SJCRH30 (cell line): ENCODE results near the gene SHMT1. TPM values are rescaled to one million over a fixed set of nuclear protein-coding genes. Genes with fewer than 3 reads are reported as not detected.
"Not testable (repeated sequence)": the region's sequence is repeated elsewhere in the genome, so short reads cannot be mapped to it uniquely, and the experiment has no call there.

Experiments used
- DNase-seq, 2 experiments: peaks; one replicate each; pipeline ENCODE4 v3.0.0-alpha.2; 2015 to 2020
- H3K27ac ChIP-seq: fragments of 250-450 bp; sonication (Bioruptor Pico); 2 replicates; pipeline ENCODE4 v1.5.1; 2020; ENCODE audit warnings: mild to moderate bottlenecking, moderate library complexity
- H3K27me3 ChIP-seq: fragments of 250-450 bp; sonication (Bioruptor Pico); 2 replicates; pipeline ENCODE4 v1.5.1; 2020; ENCODE audit warnings: mild to moderate bottlenecking, moderate library complexity
- H3K36me3 ChIP-seq: fragments of 250-450 bp; sonication (Bioruptor Pico); 2 replicates; pipeline ENCODE4 v1.5.1; 2020; ENCODE audit warnings: mild to moderate bottlenecking, moderate library complexity
- H3K4me1 ChIP-seq: fragments of 250-450 bp; sonication (Bioruptor Pico); 2 replicates; pipeline ENCODE4 v1.5.1; 2020; ENCODE audit warnings: mild to moderate bottlenecking, moderate library complexity
- H3K4me3 ChIP-seq: fragments of 250-450 bp; sonication (Bioruptor Pico); 2 replicates; pipeline ENCODE4 v1.5.1; 2020; ENCODE audit warnings: mild to moderate bottlenecking, moderate library complexity
- H3K9me3 ChIP-seq: fragments of 250-450 bp; sonication (Bioruptor Pico); replicated peaks from 2 replicates; pipeline ENCODE4 v1.5.1; 2020; ENCODE audit warnings: mild to moderate bottlenecking, moderate library complexity
- total RNA-seq: library from RNA; depleted of rRNA; stranded (reverse); fragments of >200 nt; shearing (Covaris generic); gene quantifications from 2 replicates; pipeline ENCODE4 v1.2.3, GENCODE V29; 2014; rRNA removed

The SHMT1 gene
- total RNA-seq: 84.6 and 92.6 TPM in 2 replicates

DNA sequence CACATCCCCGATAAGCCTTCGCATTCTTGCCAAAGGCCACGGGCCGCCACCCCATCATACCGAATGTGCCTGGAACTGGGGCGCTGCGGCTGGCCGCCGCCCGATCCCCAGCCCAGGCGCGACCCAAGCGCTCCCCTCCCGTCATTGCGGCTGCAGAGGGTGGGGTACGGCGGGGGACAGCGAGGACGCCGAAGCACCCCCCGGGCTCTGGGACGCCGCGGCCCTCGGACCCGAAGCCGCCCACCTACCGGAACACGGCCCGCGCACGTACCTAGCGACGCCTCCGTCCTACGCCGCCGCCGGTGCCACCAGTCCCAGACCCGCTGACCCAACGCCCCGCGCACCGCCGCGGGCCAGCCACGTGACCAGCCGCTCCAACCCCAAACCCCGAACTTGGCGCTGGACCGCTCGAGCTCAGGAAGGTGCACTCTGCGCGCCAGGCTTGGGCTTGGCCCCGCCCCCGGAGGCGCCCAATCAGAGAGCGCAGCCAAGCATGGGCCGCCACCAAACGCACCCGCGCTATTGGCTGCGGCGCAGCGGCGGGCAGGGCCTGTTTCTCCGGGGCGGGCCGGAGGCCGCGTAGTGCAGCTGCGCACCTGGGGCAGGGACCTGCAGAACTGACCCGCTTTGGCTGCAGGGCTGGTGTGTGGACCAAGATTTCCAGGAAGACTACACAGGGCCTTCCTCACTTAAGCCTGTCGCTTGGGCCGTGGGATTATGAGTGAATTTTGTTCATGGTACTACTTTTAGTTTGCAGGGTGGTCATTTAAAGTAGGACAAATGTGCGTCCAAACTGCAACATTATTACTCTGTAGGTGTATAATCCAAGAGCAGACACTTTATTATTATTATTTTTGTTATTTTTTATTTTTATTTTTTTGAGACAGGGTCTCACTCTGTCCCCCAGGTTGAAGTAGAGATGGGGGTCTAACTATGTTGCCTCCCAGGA is at the start of gene SHMT1:
Gene SHMT1 (minus strand): TSS at position 450 of the 949 bp plus-strand sequence. CDS start 7,569 bp downstream, outside the sequence.
- H3K27me3 ChIP-seq: no peaks in the 10 kb centered on the region
- H3K27ac ChIP-seq: peak within 1 kb of the TSS; percentile 9; the same call in 1 of the 2 replicates
- H3K36me3 ChIP-seq: peaks cover 15% of the 10 kb centered on the region
- H3K9me3 ChIP-seq: no peaks in the 10 kb centered on the region
- H3K4me3 ChIP-seq: peak within 1 kb of the TSS; percentile 82
- H3K4me1 ChIP-seq: peaks cover 4% of the 10 kb centered on the region; the same call in 1 of the 2 replicates
- peak; percentile 98 to 99 for DNase-seq

- not testable (repeated sequence) for H3K27me3 ChIP-seq, H3K36me3 ChIP-seq, DNase-seq, H3K9me3 ChIP-seq, H3K27ac ChIP-seq, H3K4me3 ChIP-seq
- peaks cover 13% of the 10 kb centered on the region for H3K4me1 ChIP-seq
These were observed 48.7 kb upstream of the SHMT1 start for GRCh38 chr17:18412001-18412538.

DNA sequence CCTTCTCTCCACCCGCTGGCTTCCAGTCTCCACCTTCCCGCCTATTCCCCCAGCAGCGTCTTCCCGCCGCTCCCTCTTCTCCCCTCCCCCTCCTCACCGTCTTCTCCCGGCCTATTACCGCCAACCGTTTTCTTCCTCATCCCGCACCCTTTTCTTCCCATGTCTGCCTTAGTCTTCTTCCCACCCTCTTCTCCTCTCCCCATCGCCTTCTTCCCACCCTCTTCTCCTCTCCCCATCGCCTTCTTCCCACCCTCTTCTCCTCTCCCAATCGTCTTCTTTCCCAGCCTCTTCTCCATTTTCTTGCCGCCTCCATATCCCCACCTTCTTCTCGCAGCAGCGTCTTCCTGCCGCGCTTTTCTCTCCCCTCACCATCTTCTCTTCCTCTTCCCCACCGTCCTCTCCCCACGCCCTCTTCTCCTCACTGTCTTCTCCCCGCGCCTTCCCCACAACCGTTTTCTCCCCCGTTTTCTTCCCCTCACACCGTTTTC is 48.1 kb upstream of the SHMT1 start:
- H3K9me3 ChIP-seq, H3K36me3 ChIP-seq, H3K27me3 ChIP-seq: not testable (repeated sequence)
- peak overlapping the region; percentile 98 for H3K4me3 ChIP-seq
- H3K4me1 ChIP-seq: peaks cover 13% of the 10 kb centered on the region
- peak; percentile 56 to 57 for DNase-seq
- peak overlapping the region; percentile 84 for H3K27ac ChIP-seq

DNA sequence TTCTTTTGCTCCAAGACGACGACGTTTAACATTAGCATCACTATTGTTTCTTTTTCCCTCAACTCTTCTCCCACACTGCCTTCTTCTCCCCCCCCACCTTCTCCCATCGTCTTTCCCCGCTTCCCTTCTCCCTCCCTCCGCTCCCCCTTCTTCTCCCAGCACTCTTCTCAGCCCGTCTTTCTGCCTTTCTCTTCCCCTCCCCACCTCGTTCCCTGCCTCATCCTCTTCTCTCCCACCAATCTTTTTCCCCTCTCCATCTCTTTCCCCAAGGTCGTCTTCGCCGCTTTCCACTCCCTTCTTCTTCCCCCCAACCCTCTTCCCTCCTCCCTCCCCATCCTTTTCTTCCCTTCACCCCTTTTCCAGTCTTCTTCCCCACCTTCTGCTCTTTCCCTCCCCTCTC is 47.4 kb upstream of the SHMT1 start:
- not testable (repeated sequence) for H3K36me3 ChIP-seq, H3K27ac ChIP-seq, H3K9me3 ChIP-seq, H3K27me3 ChIP-seq
- DNase-seq: peak in 1 of 2 experiments; percentile 58
- peak overlapping the region; percentile 98 for H3K4me3 ChIP-seq
- H3K4me1 ChIP-seq: peaks cover 13% of the 10 kb centered on the region

DNA sequence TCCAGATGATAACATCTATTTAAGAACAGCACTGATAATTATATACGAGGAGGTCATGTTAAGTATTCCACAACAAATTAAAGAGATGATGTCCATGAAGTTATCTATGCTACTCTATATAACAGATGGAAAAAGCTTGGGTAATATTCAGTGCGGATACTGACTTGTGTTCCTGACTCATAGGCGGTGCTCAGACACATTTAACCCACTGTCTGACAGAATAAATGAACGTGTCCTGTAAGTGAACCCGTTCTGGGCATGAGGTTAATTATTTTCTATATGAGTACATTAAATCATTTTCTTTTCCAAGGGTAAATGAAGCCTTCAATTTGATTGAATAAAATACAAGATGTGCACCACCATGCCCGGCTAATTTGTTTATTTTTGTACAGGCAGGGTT is 46.0 kb upstream of the SHMT1 start:
- H3K9me3 ChIP-seq, H3K4me3 ChIP-seq, H3K36me3 ChIP-seq, H3K27me3 ChIP-seq: not testable (repeated sequence)
- H3K4me1 ChIP-seq: peaks cover 13% of the 10 kb centered on the region
- DNase-seq: peak in 1 of 2 experiments; percentile 69
- H3K27ac ChIP-seq: peak overlapping the region; percentile 1; the same call in 1 of the 2 replicates

DNA sequence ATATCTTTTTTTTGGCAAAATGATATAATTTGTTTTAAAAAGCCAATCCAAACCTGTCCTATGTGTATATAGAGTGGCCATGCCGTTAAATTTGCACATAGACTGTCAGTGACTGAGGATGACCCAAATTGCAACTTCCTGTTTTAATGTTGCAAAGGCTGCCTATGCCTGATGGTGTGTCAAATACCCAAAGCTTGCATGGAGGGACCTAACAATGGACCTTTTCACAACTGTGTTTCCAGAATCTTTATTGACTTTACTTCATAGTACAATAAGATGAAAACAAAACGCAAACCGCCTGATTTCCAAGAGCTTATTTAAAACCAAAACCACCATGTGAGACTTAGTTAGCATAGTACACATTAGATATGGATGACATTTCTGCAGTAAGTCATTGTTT is 45.6 kb upstream of the SHMT1 start:
- Histone ChIP-seq H3K4me1 (peaks cover 13% of the 10 kb centered on the region), H3K27ac (peak overlapping the region; percentile 1; the same call in 1 of the 2 replicates)
- H3K4me3 ChIP-seq, H3K9me3 ChIP-seq, H3K27me3 ChIP-seq, H3K36me3 ChIP-seq: not testable (repeated sequence)
- peak; percentile 53 to 84 for DNase-seq

DNA sequence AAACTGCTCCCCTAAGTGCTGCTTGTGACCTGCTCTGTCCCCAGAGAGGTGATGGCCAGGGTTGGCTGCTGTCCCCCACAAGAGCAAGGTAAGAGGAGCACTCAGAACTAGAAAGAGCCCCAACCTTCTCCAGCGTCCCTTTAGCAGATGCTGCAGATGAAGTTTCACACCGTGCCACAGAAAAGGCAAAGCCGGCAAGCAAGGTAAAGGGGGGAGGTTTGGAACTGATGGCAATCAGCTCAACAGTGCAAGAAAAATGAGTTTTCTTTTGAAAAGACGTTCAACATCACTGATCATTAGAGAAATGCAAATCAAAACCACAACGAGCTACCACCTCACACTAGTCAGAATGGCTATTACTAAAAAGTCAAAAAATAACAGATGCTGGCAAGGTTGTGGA is 40.3 kb upstream of the SHMT1 start:
- H3K9me3 ChIP-seq, H3K36me3 ChIP-seq, DNase-seq, H3K27ac ChIP-seq, H3K4me3 ChIP-seq, H3K4me1 ChIP-seq, H3K27me3 ChIP-seq: not testable (repeated sequence)

DNA sequence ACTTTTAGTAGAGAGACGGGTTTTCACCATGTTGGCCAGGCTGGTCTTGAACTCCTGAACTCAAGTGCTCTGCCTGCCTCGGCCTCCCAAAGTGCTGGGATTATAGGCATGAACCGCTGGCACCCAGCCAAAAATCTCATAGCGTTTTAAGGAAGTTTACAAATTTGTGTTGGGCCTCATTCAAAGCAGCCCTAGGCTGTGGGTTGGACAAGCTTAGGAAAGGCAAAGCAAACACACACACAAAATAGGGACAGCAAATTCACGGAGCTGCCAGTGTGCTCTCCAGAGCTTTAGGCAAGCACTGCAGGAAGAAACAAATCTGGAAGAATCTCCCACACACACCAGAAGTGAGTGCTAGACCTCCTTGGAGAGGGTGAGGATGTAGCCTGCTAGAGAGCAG is 39.8 kb upstream of the SHMT1 start:
- not testable (repeated sequence) for H3K27me3 ChIP-seq, H3K36me3 ChIP-seq, H3K4me3 ChIP-seq, H3K4me1 ChIP-seq, H3K27ac ChIP-seq, H3K9me3 ChIP-seq
- peak; percentile 56 to 72 for DNase-seq

DNA sequence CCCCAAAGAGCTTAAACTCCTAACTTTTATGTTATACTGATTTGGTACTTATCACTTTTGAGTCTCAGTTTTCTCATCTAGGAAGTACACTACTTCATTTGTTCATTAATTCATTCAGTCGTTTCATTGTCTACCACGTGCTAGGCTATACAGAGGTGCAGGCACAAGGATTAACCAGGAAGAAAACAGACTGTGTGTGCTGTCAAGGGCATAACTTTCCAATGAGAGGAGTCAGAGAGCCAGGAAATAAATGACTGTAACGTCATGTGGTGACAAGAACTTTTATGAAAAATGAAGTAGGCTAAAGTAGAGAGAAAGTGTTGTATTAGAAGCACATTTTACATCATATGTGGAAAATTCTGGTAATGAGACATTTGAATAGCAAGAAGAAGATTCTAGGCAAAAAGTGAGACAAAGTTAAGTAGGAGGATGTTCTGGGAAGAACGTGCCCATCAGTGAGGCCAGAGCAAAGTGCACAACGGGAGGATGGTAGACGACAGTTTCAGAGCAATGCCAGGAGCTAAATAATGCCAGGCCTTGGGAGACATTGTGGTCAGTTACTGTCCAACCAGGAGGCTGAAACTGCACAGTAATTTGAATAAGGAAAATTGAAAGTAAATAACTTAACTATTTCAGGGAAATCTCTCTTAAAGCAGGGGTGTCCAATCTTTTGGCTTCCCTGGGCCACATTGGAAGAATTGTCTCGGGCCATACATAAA is 38.7 kb upstream of the SHMT1 start:
- not testable (repeated sequence) for H3K36me3 ChIP-seq, H3K9me3 ChIP-seq, H3K27me3 ChIP-seq, H3K4me1 ChIP-seq, H3K4me3 ChIP-seq, H3K27ac ChIP-seq
- DNase-seq: peak in 1 of 2 experiments; percentile 13

- peaks cover 12% of the 10 kb centered on the region for H3K27me3 ChIP-seq
- H3K4me1 ChIP-seq, H3K36me3 ChIP-seq, H3K4me3 ChIP-seq, DNase-seq, H3K27ac ChIP-seq, H3K9me3 ChIP-seq: not testable (repeated sequence)
These were observed 25.4 kb upstream of the SHMT1 start for GRCh38 chr17:18388728-18389127.

DNA sequence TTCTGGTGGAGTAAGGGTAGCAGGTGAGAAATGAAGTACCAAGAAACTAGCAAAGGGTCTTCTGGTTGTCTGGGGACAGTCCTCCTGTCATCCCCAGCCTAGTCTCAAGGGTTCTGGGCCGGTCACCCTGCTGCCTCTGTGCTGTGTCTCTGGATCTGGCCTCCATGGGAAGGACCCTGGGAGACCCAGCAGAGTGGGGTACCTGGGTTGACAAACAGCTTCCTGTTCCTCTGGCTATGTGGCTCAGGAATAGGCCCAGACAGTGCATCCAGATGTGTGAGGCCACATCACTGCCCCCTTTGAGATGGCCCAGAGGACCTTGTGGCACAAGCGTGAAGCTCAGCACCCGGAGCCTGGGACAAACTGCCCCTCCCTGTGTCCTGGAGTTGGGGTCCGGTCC is 24.9 kb upstream of the SHMT1 start:
- not testable (repeated sequence) for H3K4me3 ChIP-seq, H3K36me3 ChIP-seq, DNase-seq, H3K4me1 ChIP-seq, H3K27ac ChIP-seq, H3K9me3 ChIP-seq
- peaks cover 14% of the 10 kb centered on the region for H3K27me3 ChIP-seq

DNA sequence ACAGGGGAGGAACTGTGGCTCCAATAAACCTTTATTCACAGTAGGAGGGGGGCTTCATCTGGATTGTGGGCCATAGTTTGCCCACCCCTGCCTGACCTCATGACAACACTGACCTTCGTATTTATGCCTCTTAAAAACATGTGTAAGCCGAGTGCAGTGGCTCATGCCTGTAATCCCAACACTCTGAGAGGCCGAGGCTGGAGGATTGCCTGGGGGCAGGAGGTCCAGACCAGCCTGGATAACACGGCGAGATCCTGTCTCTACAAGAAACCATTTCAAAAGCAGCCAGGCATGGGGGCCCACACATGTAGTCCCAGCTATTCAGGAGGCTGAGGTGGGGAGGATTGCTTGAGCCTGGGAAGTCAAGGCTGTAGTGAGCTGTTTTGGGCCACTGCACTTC is 24.2 kb upstream of the SHMT1 start:
- peaks cover 14% of the 10 kb centered on the region for H3K27me3 ChIP-seq
- H3K27ac ChIP-seq, H3K4me3 ChIP-seq, DNase-seq, H3K36me3 ChIP-seq, H3K9me3 ChIP-seq, H3K4me1 ChIP-seq: not testable (repeated sequence)

DNA sequence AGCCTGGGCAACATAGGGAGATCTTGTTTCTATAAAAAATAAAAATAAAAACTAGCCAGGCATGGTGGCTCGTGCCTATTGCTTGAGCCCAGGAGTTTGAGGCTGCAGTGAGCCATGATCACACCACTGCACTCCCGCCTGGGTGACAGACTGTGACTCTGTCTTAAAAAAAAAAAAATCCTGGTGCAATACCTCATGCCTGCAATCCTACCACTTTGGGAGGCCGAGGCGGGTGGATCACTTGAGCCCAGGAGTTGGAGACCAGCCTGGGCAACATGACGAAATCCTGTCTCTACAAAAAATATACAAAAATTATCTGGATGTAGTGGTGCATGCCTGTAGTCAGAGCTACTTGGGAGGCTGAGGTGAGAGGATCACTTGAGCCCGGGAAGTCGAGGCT is 20.9 kb upstream of the SHMT1 start:
- H3K4me3 ChIP-seq, DNase-seq, H3K36me3 ChIP-seq, H3K4me1 ChIP-seq, H3K9me3 ChIP-seq, H3K27ac ChIP-seq: not testable (repeated sequence)
- peaks cover 38% of the 10 kb centered on the region for H3K27me3 ChIP-seq

DNA sequence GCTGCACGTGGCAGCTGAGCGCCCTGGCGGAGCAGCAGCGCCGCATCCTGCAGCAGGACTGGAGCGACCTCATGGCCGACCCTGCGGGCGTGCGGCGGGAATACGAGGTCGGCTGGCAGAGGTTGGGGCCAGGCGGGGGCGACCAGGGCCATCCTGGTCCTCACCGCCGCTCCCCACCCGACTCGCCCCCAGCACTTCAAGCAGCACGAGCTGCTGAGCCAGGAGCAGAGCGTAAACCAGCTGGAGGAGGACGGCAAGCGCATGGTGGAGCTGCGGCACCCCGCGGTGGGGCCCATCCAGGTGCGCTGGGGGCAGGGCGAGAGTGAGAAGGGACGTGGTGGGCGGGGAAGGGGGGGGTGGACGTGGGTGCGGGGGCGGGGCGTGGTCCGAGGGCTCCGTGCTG is 19.7 kb upstream of the SHMT1 start:
- not testable (repeated sequence) for H3K4me1 ChIP-seq, DNase-seq, H3K4me3 ChIP-seq, H3K9me3 ChIP-seq, H3K27ac ChIP-seq, H3K36me3 ChIP-seq
- peaks cover 38% of the 10 kb centered on the region for H3K27me3 ChIP-seq
